K562 (cell line): ENCODE measurements around the gene CAMP. TPM values are rescaled to one million over a fixed set of nuclear protein-coding genes. Genes with fewer than 3 reads are reported as not detected.

ENCODE experiments used
- ATAC-seq: fragments of 200-7000 bp; cut with Tn5 transposase; 3 replicates; pipeline ENCODE4 v1.9.1; 2020; ENCODE audit warnings: moderate library complexity
- BruUV-seq: library from RNA; stranded (reverse); fragments of 400-500 nt; replicated peaks from 2 replicates; lab custom pipeline; 2021; lab: Mats Ljungman, UMichigan
- CTCF ChIA-PET: fragments of 300-600 bp; formaldehyde crosslinking; extraction: SDS; loops from one replicate; lab custom pipeline; 2021; ENCODE audit warnings: low intra/inter-chr PET ratio; lab: Yijun Ruan, JAX
- POLR2A ChIA-PET: fragments of 300-600, 350-650 bp; sonication (Branson Sonifier 250); formaldehyde crosslinking; extraction: SDS; loops from one replicate; lab custom pipeline; 2021; ENCODE audit warnings: antibody characterized with exemption, inconsistent platforms; lab: Yijun Ruan, JAX
- DNase-seq, 4 experiments: peaks; one replicate each; pipeline versions ENCODE4 v3.0.0 to v3.0.0-alpha.2; 2011 to 2018; ENCODE audit warnings: low spot score in 3 of 4, mixed read lengths in 3 of 4; ENCODE audit errors: extremely low read depth in 1 of 4
- FAIRE-seq: peaks from 2 replicates; lab custom pipeline; 2011; peaks lifted over from hg19 to GRCh38; lab: Jason Lieb, UNC
- H2AFZ ChIP-seq: 2 replicates; pipeline ENCODE4 v1.6.0; 2011; ENCODE audit warnings: low read depth, low read length, control low read depth, inconsistent platforms
- H3K27ac ChIP-seq: fragments of 200-600 bp; 3 replicates; pipeline ENCODE4 v1.8.0; 2011; ENCODE audit warnings: low read depth, mild to moderate bottlenecking, control low read depth, inconsistent platforms, low read length, moderate library complexity, mixed read lengths; ENCODE audit errors: extremely low read depth
- H3K27me3 ChIP-seq, 2 experiments: fragments of 300-600 bp in 1 of 2; 2 replicates in 1 of 2; 3 replicates in 1 of 2; pipeline versions ENCODE4 v1.6.0 to v1.8.0; 2011; ENCODE audit warnings: inconsistent platforms in 2 of 2, low read length in 2 of 2, mild to moderate bottlenecking in 1 of 2, mixed read lengths in 1 of 2, moderate library complexity in 1 of 2; ENCODE audit not compliant: control insufficient read depth in 2 of 2, insufficient read depth in 2 of 2
- H3K36me3 ChIP-seq: fragments of 300-600 bp; 3 replicates; pipeline ENCODE4 v1.8.0; 2011; ENCODE audit warnings: mild to moderate bottlenecking, low read length, inconsistent platforms; ENCODE audit not compliant: control insufficient read depth, insufficient read depth
- H3K4me1 ChIP-seq, 2 experiments: fragments of 200-600 bp in 1 of 2; replicated peaks in 1 of 2; 2 replicates in 1 of 2; 3 replicates in 1 of 2; pipeline versions ENCODE4 v1.5.1 to v1.8.0; 2011; ENCODE audit warnings: inconsistent platforms in 2 of 2, low read length in 2 of 2, mild to moderate bottlenecking in 1 of 2, mixed read lengths in 1 of 2, moderate library complexity in 1 of 2; ENCODE audit not compliant: control insufficient read depth in 2 of 2, insufficient read depth in 2 of 2
- H3K4me2 ChIP-seq: 2 replicates; pipeline ENCODE4 v1.6.1; 2011; ENCODE audit warnings: low read length, control low read depth, inconsistent platforms, mixed read lengths; ENCODE audit not compliant: insufficient read depth
- H3K4me3 ChIP-seq: fragments of 200-600 bp; sonication (generic), shearing (Covaris generic); 2 replicates; pipeline ENCODE4 v1.5.1; 2016; ENCODE audit warnings: control low read depth, inconsistent platforms
- H3K79me2 ChIP-seq: fragments of 200-600 bp; 3 replicates; pipeline ENCODE4 v1.8.0; 2011; ENCODE audit warnings: low read length, inconsistent platforms; ENCODE audit not compliant: control insufficient read depth, insufficient read depth
- H3K9ac ChIP-seq, 2 experiments: 2 replicates each; pipeline versions ENCODE4 v1.6.0 to v1.6.1; 2011; ENCODE audit warnings: low read depth in 2 of 2, low read length in 2 of 2, control low read depth in 1 of 2, inconsistent platforms in 1 of 2, mild to moderate bottlenecking in 1 of 2, mixed read lengths in 1 of 2; ENCODE audit not compliant: insufficient read depth in 1 of 2
- H3K9me1 ChIP-seq: one replicate; pipeline ENCODE4 v1.6.0; 2011; ENCODE audit warnings: inconsistent platforms, mild to moderate bottlenecking, low read length, moderate library complexity; ENCODE audit not compliant: control insufficient read depth, insufficient read depth
- H3K9me3 ChIP-seq: replicated peaks from 2 replicates; pipeline ENCODE4 v1.5.1; 2011; ENCODE audit warnings: low read depth, low read length, inconsistent platforms; ENCODE audit not compliant: control insufficient read depth, insufficient read depth
- H4K20me1 ChIP-seq: replicated peaks from 2 replicates; pipeline ENCODE4 v1.6.1; 2011; ENCODE audit warnings: low read length, inconsistent platforms, mixed read lengths; ENCODE audit not compliant: control insufficient read depth, insufficient read depth
- ARID1B ChIP-seq: fragments of 450-650 bp; IDR thresholded peaks from 2 replicates; pipeline ENCODE4 v1.6.1; 2016; ENCODE audit warnings: antibody characterized with exemption, mild to moderate bottlenecking, inconsistent platforms
- BCOR ChIP-seq: fragments of 450-650 bp; IDR thresholded peaks from 2 replicates; pipeline ENCODE4 v1.6.1; 2016
- CBFA2T2 ChIP-seq: fragments of 450-650 bp; conservative IDR thresholded peaks from 2 replicates; pipeline ENCODE4 v1.6.1; 2017; ENCODE audit warnings: mild to moderate bottlenecking
- NELFE ChIP-seq: IDR thresholded peaks from 2 replicates; pipeline ENCODE4 v1.6.1; 2011; ENCODE audit warnings: mild to moderate bottlenecking; ENCODE audit not compliant: insufficient read depth, insufficient read length
- RAD21 ChIP-seq, 2 experiments: fragments of 250-450 bp in 1 of 2; fragments of 450-650 bp in 1 of 2; sonication (Bioruptor Pico) in 1 of 2; formaldehyde crosslinking in 1 of 2; IDR thresholded peaks in 1 of 2; conservative IDR thresholded peaks in 1 of 2; 2 replicates each; pipeline versions ENCODE4 v1.4.0 to v1.8.0; 2020 to 2022; ENCODE audit warnings: mild to moderate bottlenecking in 2 of 2, moderate library complexity in 1 of 2
- RBM15 ChIP-seq: fragments of 200-400 bp; formaldehyde crosslinking; IDR thresholded peaks from 2 replicates; pipeline ENCODE4 v1.6.1; 2018; ENCODE audit warnings: mild to moderate bottlenecking, low read length, moderate library complexity; ENCODE audit not compliant: insufficient read depth
- SMC3 ChIP-seq: conservative IDR thresholded peaks from 2 replicates; pipeline ENCODE4 v1.6.1; 2011; ENCODE audit warnings: low read depth, low read length, improper control_type of control experiment; ENCODE audit not compliant: insufficient read depth
- STAG1 ChIP-seq: sonication (generic); formaldehyde crosslinking; IDR thresholded peaks from 2 replicates; pipeline ENCODE4 v1.5.0; 2020; ENCODE audit warnings: missing genetic modification reagents, borderline replicate concordance
- WGBS: fragments of 100-300 bp; shearing (Covaris generic); methylation state at CpG from one replicate; pipeline ENCODE4 v1.1.6; 2016; ENCODE audit warnings: low coverage, mixed read lengths; ENCODE audit not compliant: insufficient coverage; ENCODE audit errors: missing lambda C conversion rate; 5-methylcytosine and 5-hydroxymethylcytosine counted together
- in situ Hi-C: fragments of 300-500 bp; cut with MboI; formaldehyde crosslinking; loops from 4 replicates; pipeline ENCODE4 v1.15.0; 2018; ENCODE audit warnings: inconsistent platforms, mixed read lengths
- intact Hi-C: fragments of 100-400 bp; cut with micrococcal nuclease; formaldehyde crosslinking; loops from 2 replicates; pipeline ENCODE4 v1.14.2; 2022
- polyA plus RNA-seq, 8 experiments: library from polyadenylated mRNA; depleted of rRNA in 4 of 8; stranded (reverse) in 5 of 8; unstranded in 3 of 8; fragments of >200 nt; fragmentation: Nextera tagmentation in 2 of 8; fragmentation: Illumina TruSeq in 1 of 8; extraction: Ambion mirVana in 2 of 8; extraction: Trizol in 1 of 8; gene quantifications; 2 replicates each; pipeline versions ENCODE4 v1.2.1 to v1.2.3, GENCODE V29; 2011 to 2014; ENCODE audit warnings: inconsistent platforms in 1 of 8, missing spikeins in 1 of 8
- total RNA-seq, 7 experiments: library from RNA; depleted of rRNA in 6 of 7; stranded (reverse); fragments of >200 nt in 6 of 7; fragmentation: Illumina TruSeq in 2 of 7; extraction: Trizol in 2 of 7; gene quantifications; 2 replicates each; pipeline versions ENCODE4 v1.2.1 to v1.2.3, GENCODE V29; 2011 to 2021; ENCODE audit warnings: low replicate concordance in 1 of 7
- TF ChIP-seq, protein P1 (sequence below): fragments of 450-650 bp; formaldehyde crosslinking; IDR thresholded peaks from 2 replicates; pipeline ENCODE4 v1.4.0; 2020; ENCODE audit warnings: mild to moderate bottlenecking
- TF ChIP-seq, protein P2 (sequence below), 2 experiments: fragments of 450-650 bp; formaldehyde crosslinking in 1 of 2; IDR thresholded peaks; 2 replicates each; pipeline versions ENCODE4 v1.4.0 to v1.6.1; 2014 to 2020; ENCODE audit warnings: mild to moderate bottlenecking in 2 of 2, borderline replicate concordance in 1 of 2, low read depth in 1 of 2

Gene CAMP
- total and polyA plus RNA-seq, 9 of the 15 experiments (the other 6 are each of a cell fraction or from before 2014, with no cell fraction given), result 0.22 TPM; not detected in 8

DNA sequence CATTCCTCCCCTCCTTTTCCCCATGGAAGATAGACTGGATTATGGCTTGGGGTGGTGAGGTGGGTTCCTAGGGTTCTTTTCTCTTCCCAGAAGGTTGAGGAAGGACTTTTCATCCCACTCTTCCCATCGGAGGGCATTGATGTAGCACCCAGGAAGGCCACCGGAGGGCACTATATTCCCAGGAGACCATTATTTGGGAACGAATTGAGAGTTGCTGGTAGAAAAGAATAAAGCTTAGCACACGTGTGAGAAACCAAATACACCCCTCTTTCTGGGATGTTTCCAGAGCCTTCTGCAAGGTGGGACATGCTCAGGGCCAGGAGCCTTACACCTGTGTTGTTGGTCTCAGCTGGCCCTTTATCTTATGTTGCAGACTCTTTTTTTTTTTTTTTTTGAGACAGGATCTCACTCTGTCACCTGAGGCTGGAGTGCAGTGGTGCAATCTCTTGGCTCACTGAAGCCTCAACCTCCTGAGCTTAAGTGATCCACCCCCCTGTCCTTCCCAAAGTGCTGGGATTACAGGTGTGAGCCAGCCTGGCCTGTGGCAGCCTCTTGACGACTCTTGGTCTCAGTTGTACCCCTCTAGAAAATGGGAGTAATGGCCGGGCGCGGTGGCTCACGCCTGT lies 28.7 kb upstream of the CAMP start:
- Histone ChIP-seq H2AFZ (no peak overlapping the region), H3K4me1 (no peaks in the 10 kb centered on the region; a peak in 2 of 5 replicates), H3K9me3 (no peaks in the 10 kb centered on the region), H3K4me3 (no peak overlapping the region), H3K79me2 (no peaks in the 10 kb centered on the region), H3K4me2 (no peak overlapping the region), H3K27ac (no peak overlapping the region), H3K27me3 (no peaks in the 10 kb centered on the region), H4K20me1 (no peaks in the 10 kb centered on the region), H3K9ac (no peak overlapping the region), H3K36me3 (no peaks in the 10 kb centered on the region), H3K9me1 (no peaks in the 10 kb centered on the region)
- in situ Hi-C loops, result loop anchor here (10.0 kb wide), 1 partner anchor 240 kb away; the partner anchor contains the start of gene PLXNB1
- DNase-seq (peak; percentile 53 to 54 (median 54)), ATAC-seq (peak; percentile 81), FAIRE-seq (peak; percentile 85)
- ChIA-PET CTCF (interaction anchor here (2.0 to 2.3 kb wide), 2 partner anchors 239 to 242 kb away, joined by 10 to 25 read pairs; no protein-coding TSS in a partner anchor), POLR2A (interaction anchor here (0.6 to 1.3 kb wide), 7 partner anchors 15 to 738 kb away, joined by 3 to 4 read pairs (median 3); no protein-coding TSS in a partner anchor)
- WGBS, result 8% methylated on average over 5 of the region's 9 CpGs
- no TSS peak for BruUV-seq
- intact Hi-C loops, result loop anchor here (2.0 to 10.0 kb wide), 3 partner anchors 80 to 242 kb away; no protein-coding TSS in a partner anchor
- TF ChIP-seq RAD21 (CRISPR knock-in tag; conservative IDR thresholded peaks at IDR 0.05 in 1 of 2, IDR thresholded peaks at IDR 0.05 in 1 of 2) (peak; percentile 56 to 71), STAG1 (peak; percentile 22; the same call in 1 of the 2 replicates), SMC3 (peak; percentile 41), RBM15 (no peak), ARID1B (peak; percentile 27; the same call in 1 of the 2 replicates), BCOR (0 out of 2 replicates have a peak, but pooled peaks have one; percentile 24), NELFE (no peak), CBFA2T2 (peak; percentile 63)
- TF ChIP-seq, protein P1, sequence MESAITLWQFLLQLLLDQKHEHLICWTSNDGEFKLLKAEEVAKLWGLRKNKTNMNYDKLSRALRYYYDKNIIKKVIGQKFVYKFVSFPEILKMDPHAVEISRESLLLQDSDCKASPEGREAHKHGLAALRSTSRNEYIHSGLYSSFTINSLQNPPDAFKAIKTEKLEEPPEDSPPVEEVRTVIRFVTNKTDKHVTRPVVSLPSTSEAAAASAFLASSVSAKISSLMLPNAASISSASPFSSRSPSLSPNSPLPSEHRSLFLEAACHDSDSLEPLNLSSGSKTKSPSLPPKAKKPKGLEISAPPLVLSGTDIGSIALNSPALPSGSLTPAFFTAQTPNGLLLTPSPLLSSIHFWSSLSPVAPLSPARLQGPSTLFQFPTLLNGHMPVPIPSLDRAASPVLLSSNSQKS (CRISPR knock-in tag), result no peak
- TF ChIP-seq, protein P2, sequence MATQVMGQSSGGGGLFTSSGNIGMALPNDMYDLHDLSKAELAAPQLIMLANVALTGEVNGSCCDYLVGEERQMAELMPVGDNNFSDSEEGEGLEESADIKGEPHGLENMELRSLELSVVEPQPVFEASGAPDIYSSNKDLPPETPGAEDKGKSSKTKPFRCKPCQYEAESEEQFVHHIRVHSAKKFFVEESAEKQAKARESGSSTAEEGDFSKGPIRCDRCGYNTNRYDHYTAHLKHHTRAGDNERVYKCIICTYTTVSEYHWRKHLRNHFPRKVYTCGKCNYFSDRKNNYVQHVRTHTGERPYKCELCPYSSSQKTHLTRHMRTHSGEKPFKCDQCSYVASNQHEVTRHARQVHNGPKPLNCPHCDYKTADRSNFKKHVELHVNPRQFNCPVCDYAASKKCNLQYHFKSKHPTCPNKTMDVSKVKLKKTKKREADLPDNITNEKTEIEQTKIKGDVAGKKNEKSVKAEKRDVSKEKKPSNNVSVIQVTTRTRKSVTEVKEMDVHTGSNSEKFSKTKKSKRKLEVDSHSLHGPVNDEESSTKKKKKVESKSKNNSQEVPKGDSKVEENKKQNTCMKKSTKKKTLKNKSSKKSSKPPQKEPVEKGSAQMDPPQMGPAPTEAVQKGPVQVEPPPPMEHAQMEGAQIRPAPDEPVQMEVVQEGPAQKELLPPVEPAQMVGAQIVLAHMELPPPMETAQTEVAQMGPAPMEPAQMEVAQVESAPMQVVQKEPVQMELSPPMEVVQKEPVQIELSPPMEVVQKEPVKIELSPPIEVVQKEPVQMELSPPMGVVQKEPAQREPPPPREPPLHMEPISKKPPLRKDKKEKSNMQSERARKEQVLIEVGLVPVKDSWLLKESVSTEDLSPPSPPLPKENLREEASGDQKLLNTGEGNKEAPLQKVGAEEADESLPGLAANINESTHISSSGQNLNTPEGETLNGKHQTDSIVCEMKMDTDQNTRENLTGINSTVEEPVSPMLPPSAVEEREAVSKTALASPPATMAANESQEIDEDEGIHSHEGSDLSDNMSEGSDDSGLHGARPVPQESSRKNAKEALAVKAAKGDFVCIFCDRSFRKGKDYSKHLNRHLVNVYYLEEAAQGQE (IDR thresholded peaks at IDR 0.05; ENCODE audit: borderline replicate concordance), result peak; percentile 56; the same call in 1 of the 2 replicates
- TF ChIP-seq, protein P2 (CRISPR knock-in tag; IDR thresholded peaks at IDR 0.05; ENCODE audit: low read depth), result no peak
